ENCODE measurements around the gene CPVL. TPM values are rescaled to one million over a fixed set of nuclear protein-coding genes. Genes with fewer than 3 reads are reported as not detected.

Gene CPVL
- total and polyA plus RNA-seq, 4 donors: 6.0 to 39.0 (median 12.9) TPM

DNA sequence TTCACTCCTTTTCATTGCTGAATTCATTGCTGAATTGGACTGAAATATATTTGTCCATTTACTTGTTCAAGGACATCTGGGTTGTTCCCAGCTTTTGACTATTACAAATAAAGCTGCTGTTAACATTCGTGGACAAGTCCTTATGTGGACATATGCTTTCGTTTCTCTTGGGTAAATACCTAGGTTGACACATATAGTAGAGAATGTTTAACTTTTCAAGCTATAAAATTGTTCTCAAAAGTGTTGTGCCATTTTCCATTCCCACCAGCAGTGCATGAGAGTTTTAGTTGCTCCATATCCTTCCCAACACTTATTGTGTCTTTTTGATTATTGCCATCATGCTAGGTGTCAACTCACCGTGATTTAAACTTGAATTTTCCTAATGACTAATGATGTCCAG lies 17.5 kb upstream of the CPVL start:
- no peaks in the 10 kb centered on the region for H3K4me1 ChIP-seq (ENCODE audit: control insufficient read depth in 4 of 4, insufficient read depth in 4 of 4, low read length in 3 of 4)
- H3K4me3 ChIP-seq (ENCODE audit: low read depth in 1 of 3, low read length in 3 of 3): no peak overlapping the region
- H3K27ac ChIP-seq (ENCODE audit: low read depth in 1 of 2, low read length in 2 of 2): no peak overlapping the region
- H3K36me3 ChIP-seq (ENCODE audit: control insufficient read depth in 4 of 4, insufficient read depth in 3 of 4, low read depth in 1 of 4, low read length in 3 of 4): no peaks in the 10 kb centered on the region
- no peak for DNase-seq (ENCODE audit: low spot score)
- H3K9me3 ChIP-seq (ENCODE audit: control insufficient read depth in 4 of 4, low read length in 3 of 4): no peaks in the 10 kb centered on the region
- H3K9ac ChIP-seq (ENCODE audit: low read depth in 1 of 2, low read length in 2 of 2): no peak overlapping the region
- H3K27me3 ChIP-seq (ENCODE audit: control insufficient read depth in 4 of 4, insufficient read depth in 4 of 4, low read length in 3 of 4): peaks cover 0 to 4% (median 0%) of the 10 kb centered on the region in 4 donors
- TF ChIP-seq, protein P1, sequence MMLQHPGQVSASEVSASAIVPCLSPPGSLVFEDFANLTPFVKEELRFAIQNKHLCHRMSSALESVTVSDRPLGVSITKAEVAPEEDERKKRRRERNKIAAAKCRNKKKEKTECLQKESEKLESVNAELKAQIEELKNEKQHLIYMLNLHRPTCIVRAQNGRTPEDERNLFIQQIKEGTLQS (IDR thresholded peaks at IDR 0.05): no peak
- TF ChIP-seq, protein P2, sequence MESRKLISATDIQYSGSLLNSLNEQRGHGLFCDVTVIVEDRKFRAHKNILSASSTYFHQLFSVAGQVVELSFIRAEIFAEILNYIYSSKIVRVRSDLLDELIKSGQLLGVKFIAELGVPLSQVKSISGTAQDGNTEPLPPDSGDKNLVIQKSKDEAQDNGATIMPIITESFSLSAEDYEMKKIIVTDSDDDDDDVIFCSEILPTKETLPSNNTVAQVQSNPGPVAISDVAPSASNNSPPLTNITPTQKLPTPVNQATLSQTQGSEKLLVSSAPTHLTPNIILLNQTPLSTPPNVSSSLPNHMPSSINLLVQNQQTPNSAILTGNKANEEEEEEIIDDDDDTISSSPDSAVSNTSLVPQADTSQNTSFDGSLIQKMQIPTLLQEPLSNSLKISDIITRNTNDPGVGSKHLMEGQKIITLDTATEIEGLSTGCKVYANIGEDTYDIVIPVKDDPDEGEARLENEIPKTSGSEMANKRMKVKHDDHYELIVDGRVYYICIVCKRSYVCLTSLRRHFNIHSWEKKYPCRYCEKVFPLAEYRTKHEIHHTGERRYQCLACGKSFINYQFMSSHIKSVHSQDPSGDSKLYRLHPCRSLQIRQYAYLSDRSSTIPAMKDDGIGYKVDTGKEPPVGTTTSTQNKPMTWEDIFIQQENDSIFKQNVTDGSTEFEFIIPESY (IDR thresholded peaks at IDR 0.05): no peak
- TF ChIP-seq YY1 (IDR thresholded peaks at IDR 0.05) (no peak), TAF1 (conservative IDR thresholded peaks at IDR 0.05) (no peak), SP1 (IDR thresholded peaks at IDR 0.05) (no peak), EGR1 (IDR thresholded peaks at IDR 0.05; ENCODE audit: low read depth in 2 of 2) (no peak), NR2F2 (IDR thresholded peaks at IDR 0.05) (no peak), RXRA (IDR thresholded peaks at IDR 0.05) (no peak), FOXA2 (IDR thresholded peaks at IDR 0.05) (no peak), JUND (IDR thresholded peaks at IDR 0.05) (no peak), RAD21 (IDR thresholded peaks at IDR 0.05) (no peak), GABPA (IDR thresholded peaks at IDR 0.05 in 1 of 2, conservative IDR thresholded peaks at IDR 0.05 in 1 of 2) (no peak), HNF4G (IDR thresholded peaks at IDR 0.05) (no peak), FOXA1 (IDR thresholded peaks at IDR 0.05) (no peak), HNF4A (conservative IDR thresholded peaks at IDR 0.05) (no peak)
- TF ChIP-seq, protein P3, sequence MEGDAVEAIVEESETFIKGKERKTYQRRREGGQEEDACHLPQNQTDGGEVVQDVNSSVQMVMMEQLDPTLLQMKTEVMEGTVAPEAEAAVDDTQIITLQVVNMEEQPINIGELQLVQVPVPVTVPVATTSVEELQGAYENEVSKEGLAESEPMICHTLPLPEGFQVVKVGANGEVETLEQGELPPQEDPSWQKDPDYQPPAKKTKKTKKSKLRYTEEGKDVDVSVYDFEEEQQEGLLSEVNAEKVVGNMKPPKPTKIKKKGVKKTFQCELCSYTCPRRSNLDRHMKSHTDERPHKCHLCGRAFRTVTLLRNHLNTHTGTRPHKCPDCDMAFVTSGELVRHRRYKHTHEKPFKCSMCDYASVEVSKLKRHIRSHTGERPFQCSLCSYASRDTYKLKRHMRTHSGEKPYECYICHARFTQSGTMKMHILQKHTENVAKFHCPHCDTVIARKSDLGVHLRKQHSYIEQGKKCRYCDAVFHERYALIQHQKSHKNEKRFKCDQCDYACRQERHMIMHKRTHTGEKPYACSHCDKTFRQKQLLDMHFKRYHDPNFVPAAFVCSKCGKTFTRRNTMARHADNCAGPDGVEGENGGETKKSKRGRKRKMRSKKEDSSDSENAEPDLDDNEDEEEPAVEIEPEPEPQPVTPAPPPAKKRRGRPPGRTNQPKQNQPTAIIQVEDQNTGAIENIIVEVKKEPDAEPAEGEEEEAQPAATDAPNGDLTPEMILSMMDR (IDR thresholded peaks at IDR 0.05; ENCODE audit: low read depth, low read length, missing input control): no peak
- TF ChIP-seq, protein P4, sequence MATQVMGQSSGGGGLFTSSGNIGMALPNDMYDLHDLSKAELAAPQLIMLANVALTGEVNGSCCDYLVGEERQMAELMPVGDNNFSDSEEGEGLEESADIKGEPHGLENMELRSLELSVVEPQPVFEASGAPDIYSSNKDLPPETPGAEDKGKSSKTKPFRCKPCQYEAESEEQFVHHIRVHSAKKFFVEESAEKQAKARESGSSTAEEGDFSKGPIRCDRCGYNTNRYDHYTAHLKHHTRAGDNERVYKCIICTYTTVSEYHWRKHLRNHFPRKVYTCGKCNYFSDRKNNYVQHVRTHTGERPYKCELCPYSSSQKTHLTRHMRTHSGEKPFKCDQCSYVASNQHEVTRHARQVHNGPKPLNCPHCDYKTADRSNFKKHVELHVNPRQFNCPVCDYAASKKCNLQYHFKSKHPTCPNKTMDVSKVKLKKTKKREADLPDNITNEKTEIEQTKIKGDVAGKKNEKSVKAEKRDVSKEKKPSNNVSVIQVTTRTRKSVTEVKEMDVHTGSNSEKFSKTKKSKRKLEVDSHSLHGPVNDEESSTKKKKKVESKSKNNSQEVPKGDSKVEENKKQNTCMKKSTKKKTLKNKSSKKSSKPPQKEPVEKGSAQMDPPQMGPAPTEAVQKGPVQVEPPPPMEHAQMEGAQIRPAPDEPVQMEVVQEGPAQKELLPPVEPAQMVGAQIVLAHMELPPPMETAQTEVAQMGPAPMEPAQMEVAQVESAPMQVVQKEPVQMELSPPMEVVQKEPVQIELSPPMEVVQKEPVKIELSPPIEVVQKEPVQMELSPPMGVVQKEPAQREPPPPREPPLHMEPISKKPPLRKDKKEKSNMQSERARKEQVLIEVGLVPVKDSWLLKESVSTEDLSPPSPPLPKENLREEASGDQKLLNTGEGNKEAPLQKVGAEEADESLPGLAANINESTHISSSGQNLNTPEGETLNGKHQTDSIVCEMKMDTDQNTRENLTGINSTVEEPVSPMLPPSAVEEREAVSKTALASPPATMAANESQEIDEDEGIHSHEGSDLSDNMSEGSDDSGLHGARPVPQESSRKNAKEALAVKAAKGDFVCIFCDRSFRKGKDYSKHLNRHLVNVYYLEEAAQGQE (IDR thresholded peaks at IDR 0.05): no peak
- TF ChIP-seq, protein P5, sequence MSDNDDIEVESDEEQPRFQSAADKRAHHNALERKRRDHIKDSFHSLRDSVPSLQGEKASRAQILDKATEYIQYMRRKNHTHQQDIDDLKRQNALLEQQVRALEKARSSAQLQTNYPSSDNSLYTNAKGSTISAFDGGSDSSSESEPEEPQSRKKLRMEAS (IDR thresholded peaks at IDR 0.05): no peak
- 49% methylated on average over 3 of the region's 3 CpGs for WGBS
